Stimulated activated naive CD4-positive, alpha-beta T cell treated with Interleukin-2 at 50 U/mL for 16 hours (primary cell): ENCODE data around the gene BICD1.
"Not testable (repeated sequence)": the region's sequence is repeated elsewhere in the genome, so short reads cannot be mapped to it uniquely, and the experiment has no call there.

Experiments
- DNase-seq: peaks from one replicate; lab custom pipeline; 2025; lab: John Stamatoyannopoulos, UW

The BICD1 gene

GRCh38 chr12:32248441-32249140 is 141.9 kb downstream of the BICD1 start:
- DNase-seq, result no peak

GRCh38 chr12:32249777-32250176 is 143.1 kb downstream of the BICD1 start:
- no peak for DNase-seq

GRCh38 chr12:32252199-32253073 is 145.8 kb downstream of the BICD1 start:
- DNase-seq, result no peak

- DNase-seq, result no peak
Observed at GRCh38 chr12:32253154-32253790, 146.6 kb downstream of the BICD1 start.

- DNase-seq, result no peak
Observed at GRCh38 chr12:32254260-32254956, 147.8 kb downstream of the BICD1 start.

- no peak for DNase-seq
Observed at GRCh38 chr12:32255588-32255987, 148.9 kb downstream of the BICD1 start.

GRCh38 chr12:32257695-32258496 is 151.2 kb downstream of the BICD1 start:
- DNase-seq, result no peak

GRCh38 chr12:32260696-32261095 is 154.0 kb downstream of the BICD1 start:
- no peak for DNase-seq

GRCh38 chr12:32261638-32262037 is 155.0 kb downstream of the BICD1 start:
- DNase-seq, result no peak

- DNase-seq, result no peak
Observed at GRCh38 chr12:32264961-32265360, 158.3 kb downstream of the BICD1 start.

- no peak for DNase-seq
Observed at GRCh38 chr12:32265456-32265855, 158.8 kb downstream of the BICD1 start.

GRCh38 chr12:32265951-32266350 is 159.3 kb downstream of the BICD1 start:
- DNase-seq, result no peak

- DNase-seq, result no peak
Observed at GRCh38 chr12:32266756-32267155, 160.1 kb downstream of the BICD1 start.

GRCh38 chr12:32270818-32271710 is 164.4 kb downstream of the BICD1 start:
- no peak for DNase-seq

- DNase-seq, result no peak
Observed at GRCh38 chr12:32272465-32272864, 165.8 kb downstream of the BICD1 start.

GRCh38 chr12:32273063-32273522 is 166.4 kb downstream of the BICD1 start:
- DNase-seq, result no peak

GRCh38 chr12:32273712-32274111 is 167.1 kb downstream of the BICD1 start:
- no peak for DNase-seq

- no peak for DNase-seq
Observed at GRCh38 chr12:32274665-32275064, 168.0 kb downstream of the BICD1 start.

- DNase-seq, result not testable (repeated sequence)
Observed at GRCh38 chr12:32275520-32275919, 168.9 kb downstream of the BICD1 start.

- no peak for DNase-seq
Observed at GRCh38 chr12:32277774-32278173, 171.1 kb downstream of the BICD1 start.
